WERI-Rb-1 (cell line): Measurements from ENCODE around the gene MEX3C.

ENCODE experiments used
- DNase-seq: peaks from one replicate; pipeline ENCODE4 v3.0.0-alpha.2; 2020
- H3K27ac ChIP-seq: fragments of 250-450 bp; sonication (Bioruptor Pico); 2 replicates; pipeline ENCODE4 v1.5.1; 2020; ENCODE audit warnings: mild to moderate bottlenecking, moderate library complexity
- H3K27me3 ChIP-seq: fragments of 250-450 bp; sonication (Bioruptor Pico); 2 replicates; pipeline ENCODE4 v1.5.1; 2021; ENCODE audit warnings: mild to moderate bottlenecking, low read depth, moderate library complexity; ENCODE audit not compliant: insufficient read depth, severe bottlenecking
- H3K36me3 ChIP-seq: fragments of 250-450 bp; sonication (Bioruptor Pico); 2 replicates; pipeline ENCODE4 v1.5.1; 2020; ENCODE audit warnings: mild to moderate bottlenecking, moderate library complexity
- H3K4me3 ChIP-seq: 2 replicates; pipeline ENCODE4 v1.5.1; 2011; ENCODE audit warnings: low read depth, mild to moderate bottlenecking, control low read depth, low read length
- H3K9me3 ChIP-seq: fragments of 250-450 bp; sonication (Bioruptor Pico); 2 replicates; pipeline ENCODE4 v1.5.1; 2021; ENCODE audit warnings: mild to moderate bottlenecking, moderate library complexity; ENCODE audit not compliant: severe bottlenecking
- CTCF ChIP-seq: IDR thresholded peaks from 2 replicates; pipeline ENCODE4 v1.5.1; 2011; ENCODE audit warnings: low read depth, mild to moderate bottlenecking, control low read depth, inconsistent platforms, low read length

The MEX3C gene

GRCh38 chr18:51151185-51151567, 46.3 kb downstream of the MEX3C start:
- H3K4me3 ChIP-seq = no peak overlapping the region
- H3K9me3 ChIP-seq = peaks cover 2% of the 10 kb centered on the region
- no peaks in the 10 kb centered on the region for H3K27me3 ChIP-seq
- no peak for TF ChIP-seq CTCF
- no peak overlapping the region for H3K27ac ChIP-seq
- DNase-seq = no peak
- no peaks in the 10 kb centered on the region for H3K36me3 ChIP-seq

- Histone ChIP-seq H3K36me3 (no peaks in the 10 kb centered on the region), H3K27me3 (no peaks in the 10 kb centered on the region), H3K27ac (no peak overlapping the region), H3K9me3 (peaks cover 2% of the 10 kb centered on the region), H3K4me3 (no peak overlapping the region)
- no peak for TF ChIP-seq CTCF
- no peak for DNase-seq
Measured at GRCh38 chr18:51150113-51150700, 47.3 kb downstream of the MEX3C start.

- H3K27ac ChIP-seq = no peak overlapping the region
- H3K27me3 ChIP-seq = no peaks in the 10 kb centered on the region
- no peak overlapping the region for H3K4me3 ChIP-seq
- TF ChIP-seq CTCF = no peak
- peaks cover 2% of the 10 kb centered on the region for H3K9me3 ChIP-seq
- no peaks in the 10 kb centered on the region for H3K36me3 ChIP-seq
- no peak for DNase-seq
Measured at GRCh38 chr18:51149670-51150069, 47.8 kb downstream of the MEX3C start.

- no peaks in the 10 kb centered on the region for H3K36me3 ChIP-seq
- H3K9me3 ChIP-seq = peaks cover 2% of the 10 kb centered on the region
- no peak overlapping the region for H3K27ac ChIP-seq
- no peak for TF ChIP-seq CTCF
- H3K27me3 ChIP-seq = no peaks in the 10 kb centered on the region
- no peak overlapping the region for H3K4me3 ChIP-seq
- DNase-seq = no peak
Measured at GRCh38 chr18:51146909-51147308, 50.6 kb downstream of the MEX3C start.

- no peak for TF ChIP-seq CTCF
- DNase-seq = no peak
- no peak overlapping the region for H3K4me3 ChIP-seq
- no peaks in the 10 kb centered on the region for H3K9me3 ChIP-seq
- H3K27ac ChIP-seq = no peak overlapping the region
- no peaks in the 10 kb centered on the region for H3K27me3 ChIP-seq
- no peaks in the 10 kb centered on the region for H3K36me3 ChIP-seq
Measured at GRCh38 chr18:51138936-51139335, 58.5 kb downstream of the MEX3C start.

GRCh38 chr18:51137891-51138290, 59.6 kb downstream of the MEX3C start:
- Histone ChIP-seq H3K9me3 (no peaks in the 10 kb centered on the region), H3K27me3 (no peaks in the 10 kb centered on the region), H3K36me3 (no peaks in the 10 kb centered on the region), H3K27ac (no peak overlapping the region), H3K4me3 (no peak overlapping the region)
- no peak for DNase-seq
- no peak for TF ChIP-seq CTCF
